GM13976 (cell line): ENCODE measurements around the gene ZNRF3.
"Not testable (repeated sequence)": the region's sequence is repeated elsewhere in the genome, so short reads cannot be mapped to it uniquely, and the experiment has no call there.

Experiments used
- DNase-seq: peaks from one replicate; pipeline ENCODE4 v3.0.0; 2012; ENCODE audit warnings: low spot score
- in situ Hi-C: fragments of 300-500 bp; cut with MboI; formaldehyde crosslinking; loops from one replicate; pipeline ENCODE4 v1.12.0; 2022; ENCODE audit warnings: low sequenced_read_pairs, mixed read lengths, inconsistent platforms; ENCODE audit not compliant: unreplicated experiment
- TF ChIP-seq, protein P1 (sequence below): IDR thresholded peaks from 2 replicates; pipeline ENCODE4 v1.5.1; 2012; ENCODE audit warnings: borderline replicate concordance, mild to moderate bottlenecking; ENCODE audit not compliant: insufficient read depth; ENCODE audit errors: extremely low read depth, missing control alignments, control extremely low read depth

Gene ZNRF3

DNA sequence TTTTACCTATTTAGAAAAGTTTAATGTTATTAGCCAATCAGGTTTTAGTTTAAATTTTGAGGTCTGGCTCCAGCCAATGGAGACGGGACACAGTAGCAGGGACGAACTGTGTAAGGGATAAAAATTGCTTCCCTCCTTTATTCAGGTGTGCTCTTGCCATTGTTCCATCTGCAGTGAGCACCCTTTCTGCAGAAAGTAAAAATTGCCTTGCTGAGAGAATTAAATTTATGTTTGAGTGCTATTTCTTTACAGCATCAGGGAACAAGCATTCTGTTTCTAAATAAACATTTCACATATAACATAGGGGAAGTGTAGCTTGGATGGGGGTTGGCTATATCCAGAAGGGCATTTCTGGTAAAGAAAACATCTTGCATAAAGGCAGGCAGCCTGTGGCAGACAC is 36.4 kb upstream of the ZNRF3 start:
- no peak for DNase-seq
- TF ChIP-seq, protein P1, sequence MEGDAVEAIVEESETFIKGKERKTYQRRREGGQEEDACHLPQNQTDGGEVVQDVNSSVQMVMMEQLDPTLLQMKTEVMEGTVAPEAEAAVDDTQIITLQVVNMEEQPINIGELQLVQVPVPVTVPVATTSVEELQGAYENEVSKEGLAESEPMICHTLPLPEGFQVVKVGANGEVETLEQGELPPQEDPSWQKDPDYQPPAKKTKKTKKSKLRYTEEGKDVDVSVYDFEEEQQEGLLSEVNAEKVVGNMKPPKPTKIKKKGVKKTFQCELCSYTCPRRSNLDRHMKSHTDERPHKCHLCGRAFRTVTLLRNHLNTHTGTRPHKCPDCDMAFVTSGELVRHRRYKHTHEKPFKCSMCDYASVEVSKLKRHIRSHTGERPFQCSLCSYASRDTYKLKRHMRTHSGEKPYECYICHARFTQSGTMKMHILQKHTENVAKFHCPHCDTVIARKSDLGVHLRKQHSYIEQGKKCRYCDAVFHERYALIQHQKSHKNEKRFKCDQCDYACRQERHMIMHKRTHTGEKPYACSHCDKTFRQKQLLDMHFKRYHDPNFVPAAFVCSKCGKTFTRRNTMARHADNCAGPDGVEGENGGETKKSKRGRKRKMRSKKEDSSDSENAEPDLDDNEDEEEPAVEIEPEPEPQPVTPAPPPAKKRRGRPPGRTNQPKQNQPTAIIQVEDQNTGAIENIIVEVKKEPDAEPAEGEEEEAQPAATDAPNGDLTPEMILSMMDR, result no peak
- in situ Hi-C loops, result loop anchor here (25.0 kb wide), 1 partner anchor 810 kb away; no protein-coding TSS in a partner anchor

DNA sequence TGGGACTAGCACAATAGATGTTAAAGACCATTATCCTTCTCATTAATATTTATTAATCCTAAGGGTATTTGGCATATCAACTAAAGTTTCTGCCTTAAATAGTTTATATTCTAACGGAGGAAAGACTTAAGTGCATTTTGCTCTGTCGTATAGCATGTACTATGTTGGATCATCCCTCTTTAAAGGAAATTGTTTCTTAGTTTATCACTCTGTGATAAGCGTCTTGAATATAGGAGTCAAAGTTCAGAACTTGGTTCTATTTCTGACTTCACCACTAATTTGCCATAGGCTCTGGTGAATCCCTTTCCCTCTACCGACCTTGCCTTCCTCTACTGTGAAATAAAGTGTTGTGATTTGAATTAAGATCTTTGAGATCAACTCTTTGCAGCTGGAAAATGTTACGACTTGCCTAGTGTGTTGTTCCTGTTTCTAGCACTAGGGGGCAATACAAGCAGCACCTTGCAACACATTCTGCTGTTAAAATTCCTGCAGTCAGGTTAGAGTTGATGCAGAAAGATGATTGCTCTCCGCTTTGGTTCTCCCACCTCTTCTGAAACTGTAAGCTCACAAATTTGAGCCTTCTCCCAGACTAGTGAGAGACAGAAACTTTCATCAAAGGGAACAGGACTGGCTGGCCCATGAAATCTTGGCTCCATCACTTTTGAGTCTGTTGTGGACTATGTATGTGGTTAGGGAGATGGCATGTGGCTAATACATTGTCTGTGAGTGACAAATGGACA is 27.8 kb upstream of the ZNRF3 start:
- in situ Hi-C loops, result loop anchor here (25.0 kb wide), 1 partner anchor 382 kb away; no protein-coding TSS in a partner anchor
- peak; percentile 73 for DNase-seq
- TF ChIP-seq, protein P1, result peak; percentile 86

DNA sequence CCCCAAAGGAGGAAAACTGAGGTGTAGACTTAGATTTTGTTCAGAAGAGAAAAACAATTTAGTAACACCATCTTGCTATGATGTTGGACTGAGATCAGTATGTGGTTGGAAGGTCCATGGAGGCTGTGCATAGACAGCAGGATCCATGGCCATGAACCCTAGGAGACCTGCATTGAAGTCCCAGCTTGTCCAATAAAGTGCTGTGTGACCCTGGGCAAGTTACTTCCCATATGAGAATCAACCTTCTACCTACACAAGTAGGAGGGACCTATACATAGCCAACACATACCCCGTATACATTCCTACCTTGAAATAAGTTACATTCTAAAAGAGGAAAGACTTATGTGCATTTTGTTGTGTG is 27.3 kb upstream of the ZNRF3 start:
- TF ChIP-seq, protein P1, result no peak
- in situ Hi-C loops, result loop anchor here (25.0 kb wide), 1 partner anchor 381 kb away; no protein-coding TSS in a partner anchor
- no peak for DNase-seq

DNA sequence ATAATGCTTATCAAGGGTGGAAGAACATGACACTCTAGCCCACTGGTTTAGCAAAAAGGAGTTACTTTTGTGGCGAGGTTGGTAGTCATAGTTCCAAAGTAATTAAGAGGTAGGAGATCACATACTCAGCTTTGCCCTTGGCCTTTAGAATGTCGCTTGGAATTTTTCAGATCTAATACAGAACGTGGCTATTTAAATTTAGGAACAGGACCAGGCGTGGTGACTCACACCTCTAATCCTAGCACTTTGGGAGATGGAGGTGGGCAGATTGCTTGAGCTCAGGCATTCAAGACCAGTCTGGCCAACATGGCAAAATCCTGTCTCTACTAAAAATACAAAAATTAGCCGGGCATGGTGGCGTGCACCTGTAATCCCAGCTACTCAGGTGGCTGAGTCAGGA is 26.1 kb upstream of the ZNRF3 start:
- in situ Hi-C loops, result loop anchor here (25.0 kb wide), 1 partner anchor 380 kb away; no protein-coding TSS in a partner anchor
- TF ChIP-seq, protein P1, result no peak
- DNase-seq, result no peak

DNA sequence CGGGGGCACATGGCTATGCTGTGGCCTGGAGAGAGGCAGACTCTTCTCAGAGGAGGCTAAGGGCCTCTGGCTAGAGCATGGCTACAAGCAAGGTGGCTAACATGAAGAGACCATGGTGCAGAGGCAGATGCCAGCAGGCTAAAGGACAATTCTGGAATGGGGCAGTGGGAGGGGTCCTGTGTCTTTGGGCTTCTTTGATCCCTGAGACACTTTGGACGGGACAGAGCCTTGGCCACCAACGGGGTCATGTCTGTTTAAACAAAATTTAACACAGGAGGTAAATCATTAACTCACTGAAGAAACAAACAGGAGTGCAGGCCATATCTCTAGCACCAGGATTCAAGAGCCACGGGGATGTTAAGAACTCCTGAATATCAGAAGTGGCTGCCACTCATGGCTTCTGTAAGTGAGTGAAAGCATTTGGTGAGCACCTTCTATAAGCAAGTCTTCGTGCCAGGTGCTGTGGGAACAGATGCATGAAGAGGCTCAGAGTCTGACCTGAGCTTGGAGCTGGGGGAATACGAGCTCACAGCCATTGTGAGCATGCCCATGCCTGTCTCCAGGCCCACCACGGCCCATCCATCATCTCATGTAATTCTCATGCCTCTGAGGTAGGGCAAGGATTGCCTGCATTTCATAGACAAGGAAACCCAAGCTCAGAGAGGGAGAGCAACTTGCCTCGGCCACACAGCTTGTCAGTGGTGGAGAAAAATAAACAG is 18.3 kb upstream of the ZNRF3 start:
- TF ChIP-seq, protein P1, result no peak
- DNase-seq, result no peak
- in situ Hi-C loops, result loop anchor here (25.0 kb wide), 1 partner anchor 372 kb away; no protein-coding TSS in a partner anchor

DNA sequence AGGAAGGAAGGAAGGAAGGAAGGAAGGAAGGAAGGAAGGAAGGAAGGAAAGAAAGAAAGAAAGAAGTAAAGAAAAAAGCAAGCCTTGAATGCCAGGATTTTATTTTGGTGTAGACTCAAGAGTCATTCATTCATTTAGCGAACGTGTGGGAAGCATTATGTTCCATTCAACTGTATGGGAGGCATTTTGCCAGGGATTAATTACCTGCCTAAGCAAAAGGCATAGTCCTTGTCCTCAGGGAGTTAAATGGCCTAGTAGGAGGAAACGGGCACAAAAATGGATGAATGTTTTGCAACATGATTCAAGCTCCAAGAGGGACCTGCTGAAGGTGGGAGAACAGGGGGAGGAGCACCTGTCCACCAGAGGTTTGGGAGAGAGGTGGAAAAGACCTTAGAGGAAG is 16.2 kb upstream of the ZNRF3 start:
- DNase-seq, result no peak
- in situ Hi-C loops, result loop anchor here (25.0 kb wide), 1 partner anchor 370 kb away; no protein-coding TSS in a partner anchor
- TF ChIP-seq, protein P1, result no peak

DNA sequence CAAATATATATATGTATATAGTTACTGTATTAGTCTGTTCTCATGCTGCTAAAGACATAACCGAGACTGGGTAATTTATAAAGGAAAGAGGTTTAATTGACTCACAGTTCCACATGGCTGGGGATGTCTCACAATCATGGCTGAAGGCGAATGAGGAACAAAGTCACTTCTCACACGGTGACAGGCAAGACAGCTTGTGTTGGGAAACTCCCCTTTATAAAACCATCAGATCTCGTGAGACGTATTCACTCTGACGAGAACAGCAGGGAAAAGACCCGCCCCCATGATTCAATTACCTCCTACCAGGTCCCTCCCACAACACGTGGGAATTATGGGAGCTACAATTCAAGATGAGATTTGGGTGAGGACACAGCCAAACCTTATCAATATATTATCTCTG is 15.0 kb upstream of the ZNRF3 start:
- in situ Hi-C loops, result loop anchor here (25.0 kb wide), 1 partner anchor 369 kb away; no protein-coding TSS in a partner anchor
- DNase-seq, result not testable (repeated sequence)
